Osteocyte (in vitro differentiated cells): ENCODE measurements around the gene SDHAF2. TPM values are rescaled to one million over a fixed set of nuclear protein-coding genes. Genes with fewer than 3 reads are reported as not detected.
"Not testable (repeated sequence)": the region's sequence is repeated elsewhere in the genome, so short reads cannot be mapped to it uniquely, and the experiment has no call there.

ENCODE experiments used
- DNase-seq: peaks from one replicate; pipeline ENCODE4 v3.0.0; 2021; ENCODE audit warnings: mixed read lengths; ENCODE audit not compliant: unreplicated experiment; ENCODE audit errors: extremely low spot score
- H3K27ac Mint-ChIP-seq: one replicate; pipeline ENCODE4 v1.8.0; 2021; ENCODE audit warnings: mild to moderate bottlenecking, mixed read lengths; ENCODE audit not compliant: unreplicated experiment
- H3K27me3 Mint-ChIP-seq: one replicate; pipeline ENCODE4 v1.8.0; 2021; ENCODE audit warnings: mixed read lengths; ENCODE audit not compliant: unreplicated experiment
- H3K36me3 Mint-ChIP-seq: one replicate; pipeline ENCODE4 v1.8.0; 2021; ENCODE audit warnings: mixed read lengths; ENCODE audit not compliant: unreplicated experiment
- H3K4me1 Mint-ChIP-seq: one replicate; pipeline ENCODE4 v1.8.0; 2021; ENCODE audit warnings: mixed read lengths; ENCODE audit not compliant: unreplicated experiment
- H3K4me3 Mint-ChIP-seq: one replicate; pipeline ENCODE4 v1.8.0; 2021; ENCODE audit warnings: mild to moderate bottlenecking, moderate library complexity, mixed read lengths; ENCODE audit not compliant: unreplicated experiment
- H3K9me3 Mint-ChIP-seq: one replicate; pipeline ENCODE4 v1.8.0; 2021; ENCODE audit warnings: mixed read lengths; ENCODE audit not compliant: unreplicated experiment
- CTCF ChIP-seq: fragments of 200-600 bp; sonication (generic); IDR thresholded peaks from 2 replicates; pipeline ENCODE4 v1.5.0; 2021; ENCODE audit warnings: antibody characterized with exemption, mild to moderate bottlenecking, moderate library complexity
- total RNA-seq: library from RNA; stranded (reverse); gene quantifications from 2 replicates; pipeline ENCODE4 v1.2.1, GENCODE V29; 2021

Gene SDHAF2
- total RNA-seq, 1 donor from 2014 or later, result 35.7 TPM

DNA sequence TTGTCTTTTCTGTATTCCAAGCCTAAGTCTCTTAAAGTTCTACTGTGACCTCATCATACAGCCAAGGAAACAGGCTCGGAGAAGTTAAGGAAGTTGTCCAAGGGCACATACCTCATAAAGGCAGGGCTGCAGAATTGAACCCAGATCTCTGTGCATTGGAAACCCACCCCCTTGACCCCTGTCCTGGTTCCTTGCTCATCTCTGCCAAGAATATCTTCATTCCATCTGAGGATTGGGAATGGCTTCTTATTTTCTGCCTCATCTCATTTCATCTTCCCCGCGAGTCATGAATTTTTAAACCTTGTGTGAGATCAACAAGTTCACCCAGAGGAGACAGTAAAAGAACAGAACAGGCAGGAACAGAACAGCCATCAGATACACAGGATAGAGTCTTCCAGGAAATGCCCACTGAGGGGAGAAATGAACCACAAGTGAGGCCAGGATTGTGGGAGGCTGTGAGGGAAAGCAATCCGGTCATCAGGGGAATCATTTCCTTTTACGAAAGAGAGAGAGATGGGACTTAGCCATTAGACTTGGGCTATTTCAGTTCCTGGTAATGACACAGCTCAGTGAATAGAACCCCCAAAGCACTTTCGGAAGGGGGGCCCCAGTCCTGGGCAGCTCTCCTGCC lies 44.2 kb downstream of the SDHAF2 start:
- Mint-ChIP-seq H3K27me3 (no peaks in the 10 kb centered on the region), H3K27ac (no peak overlapping the region), H3K36me3 (peaks cover 19% of the 10 kb centered on the region), H3K4me3 (no peak overlapping the region), H3K9me3 (no peaks in the 10 kb centered on the region), H3K4me1 (peaks cover 3% of the 10 kb centered on the region)
- no peak for DNase-seq
- TF ChIP-seq CTCF, result no peak

- Mint-ChIP-seq H3K27ac (no peak overlapping the region), H3K9me3 (no peaks in the 10 kb centered on the region)
- DNase-seq, result no peak
Observed at GRCh38 chr11:61475433-61475832, 45.5 kb downstream of the SDHAF2 start.

DNA sequence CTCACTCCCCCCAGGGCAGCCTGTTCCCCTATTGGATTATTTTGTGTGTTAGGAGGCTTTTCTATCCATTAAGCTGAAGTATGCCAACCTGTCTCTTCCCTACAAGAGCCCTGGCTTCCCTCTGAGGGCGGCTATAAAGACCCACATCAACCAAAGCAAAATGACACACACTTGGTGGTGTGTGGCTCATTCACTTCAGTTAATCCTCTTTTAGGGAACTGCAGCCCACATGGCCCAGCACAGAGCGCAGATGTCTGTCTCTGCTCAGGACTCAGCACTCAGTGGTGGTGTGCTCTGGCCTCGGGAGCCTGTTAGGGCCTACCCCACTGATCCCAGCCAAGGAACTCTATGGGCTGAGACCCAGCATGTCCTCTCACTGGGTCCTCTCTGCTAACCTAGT lies 46.4 kb downstream of the SDHAF2 start:
- no peak for TF ChIP-seq CTCF

More at GRCh38 chr11:61475433-61475832, 45.5 kb downstream of the SDHAF2 start:
- TF ChIP-seq CTCF, result no peak
- no peak overlapping the region for H3K4me3 Mint-ChIP-seq
- peaks cover 3% of the 10 kb centered on the region for H3K4me1 Mint-ChIP-seq
- peaks cover 5% of the 10 kb centered on the region for H3K27me3 Mint-ChIP-seq
- H3K36me3 Mint-ChIP-seq, result peaks cover 19% of the 10 kb centered on the region

DNA sequence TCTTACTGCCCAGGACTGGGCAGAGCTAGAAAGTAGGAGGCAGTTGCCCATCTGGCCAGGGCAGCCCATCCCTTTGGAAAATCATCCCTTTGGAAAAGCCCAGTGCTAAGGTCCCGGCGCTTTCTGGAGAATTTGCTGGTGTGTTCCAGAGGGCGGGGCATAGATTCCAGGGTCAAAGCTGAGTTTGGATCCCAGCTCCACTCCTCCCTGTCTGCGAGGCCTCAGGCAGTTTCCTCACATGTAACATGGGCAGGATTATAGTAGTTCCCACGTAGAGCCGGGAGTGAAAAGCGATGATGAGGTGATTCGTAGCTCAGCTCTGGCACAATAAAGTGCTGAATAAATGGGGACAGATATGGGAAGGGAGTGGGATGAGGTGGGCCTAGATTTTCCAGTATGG lies 47.2 kb downstream of the SDHAF2 start:
- no peak overlapping the region for H3K27ac Mint-ChIP-seq
- peaks cover 13% of the 10 kb centered on the region for H3K36me3 Mint-ChIP-seq
- H3K9me3 Mint-ChIP-seq, result no peaks in the 10 kb centered on the region
- peaks cover 3% of the 10 kb centered on the region for H3K4me1 Mint-ChIP-seq
- H3K27me3 Mint-ChIP-seq, result peaks cover 7% of the 10 kb centered on the region
- no peak overlapping the region for H3K4me3 Mint-ChIP-seq
- DNase-seq, result no peak
- no peak for TF ChIP-seq CTCF

More for the DNA sequence above, 46.4 kb downstream of the SDHAF2 start:
- Mint-ChIP-seq H3K27me3 (peaks cover 7% of the 10 kb centered on the region), H3K4me1 (peaks cover 4% of the 10 kb centered on the region), H3K27ac (no peak overlapping the region), H3K9me3 (no peaks in the 10 kb centered on the region), H3K4me3 (no peak overlapping the region), H3K36me3 (peaks cover 13% of the 10 kb centered on the region)
- DNase-seq, result no peak

GRCh38 chr11:61477727-61478148 lies 47.8 kb downstream of the SDHAF2 start:
- TF ChIP-seq CTCF, result peak; percentile 93
- no peaks in the 10 kb centered on the region for H3K9me3 Mint-ChIP-seq
- H3K4me3 Mint-ChIP-seq, result no peak overlapping the region
- peaks cover 7% of the 10 kb centered on the region for H3K27me3 Mint-ChIP-seq
- DNase-seq, result no peak
- no peak overlapping the region for H3K27ac Mint-ChIP-seq
- H3K36me3 Mint-ChIP-seq, result peaks cover 12% of the 10 kb centered on the region
- H3K4me1 Mint-ChIP-seq, result peaks cover 1% of the 10 kb centered on the region

DNA sequence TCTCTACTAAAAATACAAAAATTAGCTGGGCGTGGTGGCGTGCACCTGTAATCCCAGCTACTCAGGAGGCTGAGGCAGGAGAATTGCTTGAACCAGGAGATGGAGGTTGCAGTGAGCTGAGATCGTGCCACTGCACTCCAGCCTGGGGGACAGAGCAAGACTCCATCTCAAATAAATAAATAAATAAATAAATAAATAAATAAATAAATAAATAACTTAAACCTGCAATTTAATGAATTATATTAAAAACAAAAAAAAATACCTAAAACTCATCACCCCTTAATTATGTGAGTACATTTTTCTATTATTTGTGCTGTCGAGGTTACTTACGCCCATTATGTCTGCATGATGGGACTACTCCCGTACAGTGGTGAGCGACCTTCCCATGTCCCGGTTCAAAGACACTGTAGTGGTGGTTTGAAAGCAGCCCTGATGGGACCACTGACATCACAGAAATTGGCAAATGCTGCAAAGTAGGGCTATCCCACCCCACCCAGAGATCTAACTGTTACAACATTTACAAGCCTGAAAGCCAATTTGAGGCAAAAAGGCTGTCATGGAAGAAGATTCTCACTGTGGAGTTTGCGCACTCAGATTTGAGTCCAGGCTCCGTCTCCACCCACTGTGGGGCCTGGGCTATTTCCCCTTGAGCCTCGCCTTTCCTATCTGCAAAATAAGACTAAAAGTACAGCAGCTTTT lies 49.6 kb downstream of the SDHAF2 start:
- H3K4me1 Mint-ChIP-seq, H3K9me3 Mint-ChIP-seq, DNase-seq, H3K4me3 Mint-ChIP-seq, H3K27ac Mint-ChIP-seq, H3K36me3 Mint-ChIP-seq: not testable (repeated sequence)
- H3K27me3 Mint-ChIP-seq, result peaks cover 11% of the 10 kb centered on the region
